ENCODE data around the gene ZIM2.

GRCh38 chr19:56829596-56829995, 10.9 kb downstream of the ZIM2 start:
- TF ChIP-seq POLR2A (IDR thresholded peaks at IDR 0.05) (no peak), CTCF (IDR thresholded peaks at IDR 0.05) (no peak)

Measured in right lobe of liver (tissue), 4 donors.